ENCODE measurements around the gene ICE2. TPM values are rescaled to one million over a fixed set of nuclear protein-coding genes. Genes with fewer than 3 reads are reported as not detected.
A peak's percentile ranks its signal among the peaks of the same experiment; 100 is the strongest.

Gene ICE2
- total RNA-seq, 1 experiment from 2014 or later, result 76.7 TPM

DNA sequence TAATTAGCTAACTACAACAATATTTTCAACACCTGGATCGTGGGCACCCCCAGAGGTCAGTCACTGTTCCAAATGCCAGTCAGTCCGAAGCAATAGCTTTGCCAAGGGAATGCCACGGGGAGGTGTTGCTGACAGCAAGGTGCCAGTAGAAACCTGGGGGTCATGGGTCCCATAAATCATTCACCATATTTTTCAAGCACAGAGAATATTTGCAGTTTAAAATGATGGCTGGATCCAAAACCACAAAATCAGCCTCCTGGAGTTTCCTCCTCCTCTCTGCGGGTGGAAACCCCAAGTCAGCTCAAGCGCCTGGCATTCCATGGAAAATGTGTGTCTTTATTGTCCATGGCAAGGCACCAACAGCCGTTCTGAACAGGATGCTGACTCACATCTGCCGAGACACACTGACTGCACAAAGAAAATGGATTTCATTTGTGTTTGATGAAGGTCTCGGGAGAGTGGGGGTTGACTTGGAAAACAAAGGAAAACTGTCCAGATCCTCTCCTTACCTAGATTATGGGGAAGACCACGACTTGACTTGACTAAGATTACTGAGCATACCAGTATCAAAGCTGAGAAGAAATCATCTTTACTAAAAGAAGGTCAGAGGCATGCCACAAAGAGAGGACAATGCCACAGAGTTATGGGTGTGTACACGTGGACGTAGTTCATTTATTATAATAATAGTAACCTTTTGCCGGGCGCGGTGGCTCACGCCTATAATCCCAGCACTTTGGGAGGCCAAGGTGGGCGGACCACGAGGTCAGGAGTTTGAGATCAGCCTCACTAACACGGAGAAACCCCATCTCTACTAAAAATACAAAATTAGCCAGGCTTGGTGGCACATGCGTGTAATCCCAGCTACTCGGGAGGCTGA lies 107.5 kb downstream of the ICE2 start:
- Mint-ChIP-seq H3K4me3 (ENCODE audit: low read depth, unreplicated experiment) (peak overlapping the region; percentile 67), H3K4me1 (ENCODE audit: low read depth, unreplicated experiment) (peaks cover 75% of the 10 kb centered on the region), H3K36me3 (ENCODE audit: insufficient read depth, unreplicated experiment) (peaks cover 82% of the 10 kb centered on the region), H3K27me3 (ENCODE audit: unreplicated experiment) (no peaks in the 10 kb centered on the region), H3K9me3 (ENCODE audit: low read depth, unreplicated experiment) (no peaks in the 10 kb centered on the region), H3K27ac (ENCODE audit: unreplicated experiment) (peak overlapping the region; percentile 100)
- peak; percentile 87 for DNase-seq
- CTCF ChIA-PET, result interaction anchor here (0.6 to 1.9 kb wide), 5 partner anchors 9 to 42 kb away, joined by 3 to 7 read pairs (median 4); no protein-coding TSS in a partner anchor
- BruUV-seq (replicated peaks), result no TSS peak
- intact Hi-C loops (cut with micrococcal nuclease; ENCODE audit: unreplicated experiment), result loop anchor here (5.0 kb wide), 1 partner anchor 36 kb away; no protein-coding TSS in a partner anchor
- TF ChIP-seq, protein P1, sequence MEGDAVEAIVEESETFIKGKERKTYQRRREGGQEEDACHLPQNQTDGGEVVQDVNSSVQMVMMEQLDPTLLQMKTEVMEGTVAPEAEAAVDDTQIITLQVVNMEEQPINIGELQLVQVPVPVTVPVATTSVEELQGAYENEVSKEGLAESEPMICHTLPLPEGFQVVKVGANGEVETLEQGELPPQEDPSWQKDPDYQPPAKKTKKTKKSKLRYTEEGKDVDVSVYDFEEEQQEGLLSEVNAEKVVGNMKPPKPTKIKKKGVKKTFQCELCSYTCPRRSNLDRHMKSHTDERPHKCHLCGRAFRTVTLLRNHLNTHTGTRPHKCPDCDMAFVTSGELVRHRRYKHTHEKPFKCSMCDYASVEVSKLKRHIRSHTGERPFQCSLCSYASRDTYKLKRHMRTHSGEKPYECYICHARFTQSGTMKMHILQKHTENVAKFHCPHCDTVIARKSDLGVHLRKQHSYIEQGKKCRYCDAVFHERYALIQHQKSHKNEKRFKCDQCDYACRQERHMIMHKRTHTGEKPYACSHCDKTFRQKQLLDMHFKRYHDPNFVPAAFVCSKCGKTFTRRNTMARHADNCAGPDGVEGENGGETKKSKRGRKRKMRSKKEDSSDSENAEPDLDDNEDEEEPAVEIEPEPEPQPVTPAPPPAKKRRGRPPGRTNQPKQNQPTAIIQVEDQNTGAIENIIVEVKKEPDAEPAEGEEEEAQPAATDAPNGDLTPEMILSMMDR (IDR thresholded peaks at IDR 0.05; ENCODE audit: unreplicated experiment), result no peak

DNA sequence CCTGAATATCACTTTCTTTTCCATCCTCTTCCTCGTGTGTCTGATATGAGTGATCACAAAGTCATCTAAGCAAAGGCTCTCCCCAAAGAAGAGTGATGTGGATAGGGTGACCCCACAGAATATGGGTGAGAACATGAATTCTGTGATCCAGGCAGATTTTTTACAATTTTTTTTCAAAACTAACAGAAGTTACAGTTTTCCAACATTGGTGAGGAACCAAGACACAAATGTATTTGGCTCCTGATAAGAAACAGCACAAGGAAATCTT lies 108.1 kb downstream of the ICE2 start:
- CTCF ChIA-PET, result interaction anchor here (0.8 to 1.9 kb wide), 4 partner anchors 9 to 22 kb away, joined by 3 to 7 read pairs (median 4); no protein-coding TSS in a partner anchor
- TF ChIP-seq, protein P1 (IDR thresholded peaks at IDR 0.05; ENCODE audit: unreplicated experiment), result no peak
- Mint-ChIP-seq H3K27me3 (ENCODE audit: unreplicated experiment) (no peaks in the 10 kb centered on the region), H3K4me3 (ENCODE audit: low read depth, unreplicated experiment) (peak overlapping the region; percentile 67), H3K36me3 (ENCODE audit: insufficient read depth, unreplicated experiment) (peaks cover 81% of the 10 kb centered on the region), H3K9me3 (ENCODE audit: low read depth, unreplicated experiment) (no peaks in the 10 kb centered on the region), H3K4me1 (ENCODE audit: low read depth, unreplicated experiment) (peaks cover 69% of the 10 kb centered on the region), H3K27ac (ENCODE audit: unreplicated experiment) (peak overlapping the region; percentile 100)
- no peak for DNase-seq
- intact Hi-C loops (cut with micrococcal nuclease; ENCODE audit: unreplicated experiment), result loop anchor here (5.0 kb wide), 1 partner anchor 36 kb away; no protein-coding TSS in a partner anchor
- BruUV-seq (replicated peaks), result no TSS peak

DNA sequence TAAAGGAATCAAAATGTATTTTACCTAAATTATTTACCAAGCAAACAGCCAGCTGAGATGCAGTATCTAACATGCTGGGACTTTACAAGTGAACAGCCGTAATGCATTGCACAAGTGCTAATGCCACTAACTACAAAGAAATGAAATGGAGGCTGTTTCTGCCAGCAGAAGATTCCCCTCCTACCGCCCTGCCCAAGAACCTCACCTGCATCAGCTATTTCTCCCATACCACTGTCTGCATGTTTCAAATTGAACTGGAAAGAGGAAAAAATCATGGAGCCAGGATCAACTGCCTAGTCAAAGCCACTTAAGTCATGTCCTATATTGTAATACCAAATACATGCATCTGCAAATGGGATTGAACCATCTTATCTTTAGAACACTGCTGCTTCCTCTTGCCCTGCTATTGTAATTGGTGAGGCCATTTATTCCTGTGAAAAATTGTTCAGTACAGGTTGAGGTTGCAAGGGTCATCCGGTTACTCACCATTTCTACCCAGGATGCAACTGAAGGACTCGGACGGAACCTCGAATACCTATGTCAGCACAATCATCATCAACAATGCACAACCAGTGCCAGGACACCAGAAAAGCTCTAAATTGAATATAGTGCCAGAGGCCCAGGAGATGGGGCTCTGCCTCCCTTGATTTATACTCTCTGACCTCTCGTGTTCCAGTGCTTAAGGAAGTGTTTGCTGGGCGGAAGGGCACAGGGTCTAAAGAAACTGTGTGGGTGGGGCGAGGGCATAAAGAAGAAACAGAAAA lies 108.7 kb downstream of the ICE2 start:
- TF ChIP-seq, protein P1 (IDR thresholded peaks at IDR 0.05; ENCODE audit: unreplicated experiment), result no peak
- CTCF ChIA-PET, result interaction anchor here (0.7 to 1.9 kb wide), 4 partner anchors 8 to 23 kb away, joined by 3 to 7 read pairs (median 4); no protein-coding TSS in a partner anchor
- Mint-ChIP-seq H3K27ac (ENCODE audit: unreplicated experiment) (peak overlapping the region; percentile 100), H3K36me3 (ENCODE audit: insufficient read depth, unreplicated experiment) (peaks cover 80% of the 10 kb centered on the region), H3K4me1 (ENCODE audit: low read depth, unreplicated experiment) (peaks cover 69% of the 10 kb centered on the region), H3K4me3 (ENCODE audit: low read depth, unreplicated experiment) (peak overlapping the region; percentile 67), H3K27me3 (ENCODE audit: unreplicated experiment) (no peaks in the 10 kb centered on the region), H3K9me3 (ENCODE audit: low read depth, unreplicated experiment) (no peaks in the 10 kb centered on the region)
- intact Hi-C loops (cut with micrococcal nuclease; ENCODE audit: unreplicated experiment), result loop anchor here (5.0 kb wide), 1 partner anchor 37 kb away; no protein-coding TSS in a partner anchor
- peak; percentile 52 for DNase-seq
- BruUV-seq (replicated peaks), result no TSS peak

DNA sequence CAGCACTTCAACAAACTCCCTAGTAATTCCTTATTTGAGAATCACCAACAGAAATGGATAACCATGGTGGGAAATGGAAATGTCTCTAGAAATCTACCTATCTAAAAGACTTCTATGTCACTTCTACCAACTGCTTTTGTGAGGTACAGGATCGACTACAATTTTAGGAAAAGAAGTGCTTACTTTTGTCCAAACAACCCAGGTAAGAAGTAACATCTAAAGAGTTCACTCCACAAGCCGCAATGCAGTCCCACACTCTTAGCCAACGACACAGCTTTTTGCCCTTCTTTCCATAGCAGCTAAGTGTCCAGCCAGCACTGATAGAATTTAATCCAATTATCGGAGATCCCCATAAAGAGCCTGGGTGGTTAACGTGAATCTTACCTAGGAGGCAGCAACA lies 109.2 kb downstream of the ICE2 start:
- Mint-ChIP-seq H3K27ac (ENCODE audit: unreplicated experiment) (peak overlapping the region; percentile 100), H3K4me1 (ENCODE audit: low read depth, unreplicated experiment) (peaks cover 71% of the 10 kb centered on the region), H3K9me3 (ENCODE audit: low read depth, unreplicated experiment) (no peaks in the 10 kb centered on the region), H3K27me3 (ENCODE audit: unreplicated experiment) (no peaks in the 10 kb centered on the region), H3K4me3 (ENCODE audit: low read depth, unreplicated experiment) (peak overlapping the region; percentile 67), H3K36me3 (ENCODE audit: insufficient read depth, unreplicated experiment) (peaks cover 78% of the 10 kb centered on the region)
- DNase-seq, result no peak
- CTCF ChIA-PET, result interaction anchor here (0.7 to 1.9 kb wide), 2 partner anchors 7 to 10 kb away, joined by 3 to 7 read pairs; no protein-coding TSS in a partner anchor
- intact Hi-C loops (cut with micrococcal nuclease; ENCODE audit: unreplicated experiment), result loop anchor here (5.0 kb wide), 1 partner anchor 38 kb away; no protein-coding TSS in a partner anchor
- no TSS peak for BruUV-seq (replicated peaks)
- TF ChIP-seq, protein P1 (IDR thresholded peaks at IDR 0.05; ENCODE audit: unreplicated experiment), result no peak

All from Calu3 (cell line).